ENCODE results near the gene ACAN.

ACAN gene

DNA sequence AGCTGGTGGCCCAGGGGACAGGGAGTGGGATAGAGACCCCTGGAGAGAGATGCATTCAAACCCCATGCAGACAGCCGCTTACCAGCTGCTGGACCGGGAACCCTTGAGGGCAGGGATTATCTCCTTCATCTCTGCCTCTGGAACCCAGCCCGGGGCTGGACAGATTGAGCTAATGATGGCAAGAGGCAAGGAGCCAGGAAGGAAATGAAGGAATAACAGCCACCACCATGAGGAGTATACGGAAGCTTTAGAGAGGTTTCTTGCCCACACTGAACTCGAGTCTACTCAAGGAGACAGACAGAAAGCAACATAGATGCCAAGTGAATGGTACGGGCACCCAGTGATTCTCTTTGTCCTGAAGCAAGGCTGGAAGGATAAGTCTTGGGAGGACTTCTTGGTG, 68.9 kb downstream of the ACAN start:
- Histone ChIP-seq H3K4me1 (ENCODE audit: control insufficient read depth in 2 of 2, insufficient read depth in 2 of 2, low read length in 2 of 2) (no peaks in the 10 kb centered on the region), H3K4me3 (ENCODE audit: low read length in 2 of 2) (no peak overlapping the region), H3K27ac (ENCODE audit: low read depth in 2 of 2, low read length in 2 of 2) (no peak overlapping the region), H3K27me3 (ENCODE audit: control insufficient read depth in 2 of 2, insufficient read depth in 2 of 2, low read length in 2 of 2) (no peaks in the 10 kb centered on the region), H3K9ac (ENCODE audit: low read depth in 1 of 2, low read length in 2 of 2) (no peak overlapping the region), H3K36me3 (ENCODE audit: control insufficient read depth in 2 of 2, insufficient read depth in 2 of 2, low read length in 2 of 2) (no peaks in the 10 kb centered on the region), H3K9me3 (ENCODE audit: control insufficient read depth in 2 of 2, low read length in 2 of 2) (no peaks in the 10 kb centered on the region)

GRCh38 chr15:88872706-88873105, 69.5 kb downstream of the ACAN start:
- Histone ChIP-seq H3K9me3 (ENCODE audit: control insufficient read depth in 2 of 2, low read length in 2 of 2) (no peaks in the 10 kb centered on the region), H3K4me1 (ENCODE audit: control insufficient read depth in 2 of 2, insufficient read depth in 2 of 2, low read length in 2 of 2) (no peaks in the 10 kb centered on the region), H3K4me3 (ENCODE audit: low read length in 2 of 2) (no peak overlapping the region), H3K27ac (ENCODE audit: low read depth in 2 of 2, low read length in 2 of 2) (no peak overlapping the region), H3K9ac (ENCODE audit: low read depth in 1 of 2, low read length in 2 of 2) (no peak overlapping the region), H3K36me3 (ENCODE audit: control insufficient read depth in 2 of 2, insufficient read depth in 2 of 2, low read length in 2 of 2) (no peaks in the 10 kb centered on the region), H3K27me3 (ENCODE audit: control insufficient read depth in 2 of 2, insufficient read depth in 2 of 2, low read length in 2 of 2) (no peaks in the 10 kb centered on the region)

DNA sequence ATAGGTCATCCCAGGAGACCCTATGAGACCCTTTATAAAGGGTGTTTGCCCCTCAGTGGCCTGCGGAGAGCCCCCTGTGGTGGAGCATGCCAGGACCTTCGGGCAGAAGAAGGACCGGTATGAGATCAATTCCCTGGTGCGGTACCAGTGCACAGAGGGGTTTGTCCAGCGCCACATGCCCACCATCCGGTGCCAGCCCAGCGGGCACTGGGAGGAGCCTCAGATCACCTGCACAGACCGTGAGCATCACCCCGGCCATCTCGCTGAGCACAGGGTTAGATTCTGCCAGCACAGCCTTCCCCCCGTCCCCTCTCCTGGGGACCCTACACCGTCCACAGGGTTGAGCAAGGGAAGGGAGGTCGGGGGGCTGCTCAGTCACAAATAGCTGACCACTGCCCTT, 70.5 kb downstream of the ACAN start:
- H3K27ac ChIP-seq (ENCODE audit: low read depth in 2 of 2, low read length in 2 of 2) = no peak overlapping the region

GRCh38 chr15:88874275-88874674, 71.0 kb downstream of the ACAN start:
- no peaks in the 10 kb centered on the region for H3K9me3 ChIP-seq (ENCODE audit: control insufficient read depth in 2 of 2, low read length in 2 of 2)
- H3K9ac ChIP-seq (ENCODE audit: low read depth in 1 of 2, low read length in 2 of 2) = no peak overlapping the region
- no peaks in the 10 kb centered on the region for H3K4me1 ChIP-seq (ENCODE audit: control insufficient read depth in 2 of 2, insufficient read depth in 2 of 2, low read length in 2 of 2)
- no peak overlapping the region for H3K4me3 ChIP-seq (ENCODE audit: low read length in 2 of 2)
- no peak overlapping the region for H3K27ac ChIP-seq (ENCODE audit: low read depth in 2 of 2, low read length in 2 of 2)
- H3K36me3 ChIP-seq (ENCODE audit: control insufficient read depth in 2 of 2, insufficient read depth in 2 of 2, low read length in 2 of 2) = no peaks in the 10 kb centered on the region
- no peaks in the 10 kb centered on the region for H3K27me3 ChIP-seq (ENCODE audit: control insufficient read depth in 2 of 2, insufficient read depth in 2 of 2, low read length in 2 of 2)

More for the DNA sequence above, 70.5 kb downstream of the ACAN start:
- no peaks in the 10 kb centered on the region for H3K27me3 ChIP-seq (ENCODE audit: control insufficient read depth in 2 of 2, insufficient read depth in 2 of 2, low read length in 2 of 2)
- no peaks in the 10 kb centered on the region for H3K36me3 ChIP-seq (ENCODE audit: control insufficient read depth in 2 of 2, insufficient read depth in 2 of 2, low read length in 2 of 2)
- no peaks in the 10 kb centered on the region for H3K4me1 ChIP-seq (ENCODE audit: control insufficient read depth in 2 of 2, insufficient read depth in 2 of 2, low read length in 2 of 2)
- H3K9ac ChIP-seq (ENCODE audit: low read depth in 1 of 2, low read length in 2 of 2) = no peak overlapping the region
- no peak overlapping the region for H3K4me3 ChIP-seq (ENCODE audit: low read length in 2 of 2)
- no peaks in the 10 kb centered on the region for H3K9me3 ChIP-seq (ENCODE audit: control insufficient read depth in 2 of 2, low read length in 2 of 2)

DNA sequence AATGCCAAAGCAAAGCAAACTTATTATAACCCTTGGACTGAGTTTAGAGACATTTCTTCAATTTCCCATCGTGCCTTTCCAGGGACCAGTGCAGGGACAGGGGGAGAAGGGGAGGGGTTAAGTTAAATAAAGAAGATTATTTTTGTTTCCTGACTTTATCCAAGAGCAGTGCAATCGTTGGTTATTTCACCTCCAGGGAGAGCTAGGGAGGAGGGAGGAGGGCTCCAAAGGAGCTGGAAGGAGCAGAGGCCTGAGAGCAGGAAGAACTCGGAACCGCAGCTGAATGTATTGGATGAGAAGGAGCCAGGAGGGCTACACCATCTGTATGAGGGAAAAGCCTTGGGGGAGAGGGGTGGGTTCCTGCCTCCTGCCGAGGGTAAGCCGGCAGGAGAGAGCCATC, 71.4 kb downstream of the ACAN start:
- no peaks in the 10 kb centered on the region for H3K36me3 ChIP-seq (ENCODE audit: control insufficient read depth in 2 of 2, insufficient read depth in 2 of 2, low read length in 2 of 2)
- H3K9me3 ChIP-seq (ENCODE audit: control insufficient read depth in 2 of 2, low read length in 2 of 2) = no peaks in the 10 kb centered on the region
- no peaks in the 10 kb centered on the region for H3K27me3 ChIP-seq (ENCODE audit: control insufficient read depth in 2 of 2, insufficient read depth in 2 of 2, low read length in 2 of 2)
- H3K27ac ChIP-seq (ENCODE audit: low read depth in 2 of 2, low read length in 2 of 2) = no peak overlapping the region
- H3K4me1 ChIP-seq (ENCODE audit: control insufficient read depth in 2 of 2, insufficient read depth in 2 of 2, low read length in 2 of 2) = no peaks in the 10 kb centered on the region
- no peak overlapping the region for H3K4me3 ChIP-seq (ENCODE audit: low read length in 2 of 2)
- H3K9ac ChIP-seq (ENCODE audit: low read depth in 1 of 2, low read length in 2 of 2) = no peak overlapping the region

- no peak overlapping the region for H3K4me3 ChIP-seq (ENCODE audit: low read length in 2 of 2)
- no peaks in the 10 kb centered on the region for H3K27me3 ChIP-seq (ENCODE audit: control insufficient read depth in 2 of 2, insufficient read depth in 2 of 2, low read length in 2 of 2)
- no peaks in the 10 kb centered on the region for H3K36me3 ChIP-seq (ENCODE audit: control insufficient read depth in 2 of 2, insufficient read depth in 2 of 2, low read length in 2 of 2)
- no peak overlapping the region for H3K9ac ChIP-seq (ENCODE audit: low read depth in 1 of 2, low read length in 2 of 2)
- no peaks in the 10 kb centered on the region for H3K9me3 ChIP-seq (ENCODE audit: control insufficient read depth in 2 of 2, low read length in 2 of 2)
- no peaks in the 10 kb centered on the region for H3K4me1 ChIP-seq (ENCODE audit: control insufficient read depth in 2 of 2, insufficient read depth in 2 of 2, low read length in 2 of 2)
- H3K27ac ChIP-seq (ENCODE audit: low read depth in 2 of 2, low read length in 2 of 2) = no peak overlapping the region
Measured at GRCh38 chr15:88876573-88876972, 73.3 kb downstream of the ACAN start.

DNA sequence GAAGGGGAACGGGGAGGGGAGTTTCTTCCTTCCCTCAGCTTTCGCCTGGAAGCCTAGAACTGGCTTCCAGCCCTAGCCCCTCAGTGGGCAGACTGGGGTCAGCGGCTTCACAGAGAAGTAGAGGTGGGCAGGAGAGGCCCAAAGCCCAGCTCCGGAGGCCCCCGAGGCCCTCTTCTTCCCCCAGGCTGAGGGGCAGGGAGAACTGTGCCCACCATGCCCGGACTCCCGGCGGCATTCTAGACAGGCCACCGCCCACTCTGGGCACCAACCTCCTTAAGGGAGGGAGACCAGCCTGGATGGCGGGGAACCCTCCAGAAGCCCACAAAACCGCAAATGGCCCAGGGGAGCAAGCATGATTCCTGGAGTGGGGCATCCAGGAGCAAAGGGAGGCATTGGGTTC, 74.2 kb downstream of the ACAN start:
- Histone ChIP-seq H3K9me3 (ENCODE audit: control insufficient read depth in 2 of 2, low read length in 2 of 2) (no peaks in the 10 kb centered on the region), H3K27me3 (ENCODE audit: control insufficient read depth in 2 of 2, insufficient read depth in 2 of 2, low read length in 2 of 2) (no peaks in the 10 kb centered on the region), H3K27ac (ENCODE audit: low read depth in 2 of 2, low read length in 2 of 2) (no peak overlapping the region), H3K4me1 (ENCODE audit: control insufficient read depth in 2 of 2, insufficient read depth in 2 of 2, low read length in 2 of 2) (no peaks in the 10 kb centered on the region), H3K9ac (ENCODE audit: low read depth in 1 of 2, low read length in 2 of 2) (no peak overlapping the region), H3K36me3 (ENCODE audit: control insufficient read depth in 2 of 2, insufficient read depth in 2 of 2, low read length in 2 of 2) (no peaks in the 10 kb centered on the region), H3K4me3 (ENCODE audit: low read length in 2 of 2) (no peak overlapping the region)

GRCh38 chr15:88877906-88878305, 74.7 kb downstream of the ACAN start:
- Histone ChIP-seq H3K4me1 (ENCODE audit: control insufficient read depth in 2 of 2, insufficient read depth in 2 of 2, low read length in 2 of 2) (no peaks in the 10 kb centered on the region), H3K9ac (ENCODE audit: low read depth in 1 of 2, low read length in 2 of 2) (no peak overlapping the region), H3K4me3 (ENCODE audit: low read length in 2 of 2) (no peak overlapping the region), H3K9me3 (ENCODE audit: control insufficient read depth in 2 of 2, low read length in 2 of 2) (no peaks in the 10 kb centered on the region), H3K27ac (ENCODE audit: low read depth in 2 of 2, low read length in 2 of 2) (no peak overlapping the region), H3K27me3 (ENCODE audit: control insufficient read depth in 2 of 2, insufficient read depth in 2 of 2, low read length in 2 of 2) (no peaks in the 10 kb centered on the region), H3K36me3 (ENCODE audit: control insufficient read depth in 2 of 2, insufficient read depth in 2 of 2, low read length in 2 of 2) (no peaks in the 10 kb centered on the region)

GRCh38 chr15:88878720-88879184, 75.5 kb downstream of the ACAN start:
- H3K4me1 ChIP-seq (ENCODE audit: control insufficient read depth in 2 of 2, insufficient read depth in 2 of 2, low read length in 2 of 2) = no peaks in the 10 kb centered on the region
- H3K27ac ChIP-seq (ENCODE audit: low read depth in 2 of 2, low read length in 2 of 2) = no peak overlapping the region
- no peaks in the 10 kb centered on the region for H3K36me3 ChIP-seq (ENCODE audit: control insufficient read depth in 2 of 2, insufficient read depth in 2 of 2, low read length in 2 of 2)
- no peak overlapping the region for H3K4me3 ChIP-seq (ENCODE audit: low read length in 2 of 2)
- H3K9ac ChIP-seq (ENCODE audit: low read depth in 1 of 2, low read length in 2 of 2) = no peak overlapping the region
- H3K27me3 ChIP-seq (ENCODE audit: control insufficient read depth in 2 of 2, insufficient read depth in 2 of 2, low read length in 2 of 2) = no peaks in the 10 kb centered on the region
- no peaks in the 10 kb centered on the region for H3K9me3 ChIP-seq (ENCODE audit: control insufficient read depth in 2 of 2, low read length in 2 of 2)

DNA sequence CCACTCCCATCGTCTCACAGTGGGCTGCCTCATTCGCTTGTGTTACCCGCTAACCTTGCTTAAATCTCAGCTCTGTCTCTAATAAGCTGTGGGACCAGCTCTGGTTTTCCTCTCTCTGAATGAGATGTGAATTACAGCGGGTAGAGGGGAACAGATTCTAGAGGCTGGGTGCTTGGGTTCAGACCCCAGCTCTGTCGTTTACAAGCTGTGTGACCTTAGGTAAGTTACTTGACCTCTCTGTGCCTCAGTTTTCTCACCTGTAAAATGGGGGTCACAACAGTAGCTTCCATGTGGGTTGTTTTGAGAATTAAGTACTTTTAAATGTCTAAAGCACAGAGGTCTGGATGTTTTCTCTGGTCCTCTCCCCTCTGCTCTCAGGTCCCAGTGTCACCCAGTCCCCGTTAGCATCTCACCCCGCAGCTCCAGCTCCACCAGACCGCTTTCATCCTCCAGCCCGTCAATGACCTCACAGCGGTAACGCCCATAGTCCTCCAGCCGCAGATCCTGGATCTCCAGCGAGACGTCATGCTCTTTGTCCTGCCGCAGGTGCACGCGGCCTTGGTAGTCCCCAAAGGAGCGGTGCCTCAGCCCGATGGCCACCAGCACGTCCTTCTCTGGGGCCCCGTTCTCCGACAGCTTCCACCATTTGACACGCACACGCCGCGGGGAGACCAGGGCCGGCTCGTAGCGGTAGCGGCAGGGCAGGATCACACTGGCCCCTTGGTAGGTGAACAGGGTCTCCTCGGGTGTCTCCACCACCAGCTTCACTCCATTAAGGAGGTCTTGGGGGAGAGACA, 77.9 kb downstream of the ACAN start:
- Histone ChIP-seq H3K9ac (ENCODE audit: low read depth in 1 of 2, low read length in 2 of 2) (no peak overlapping the region), H3K9me3 (ENCODE audit: control insufficient read depth in 2 of 2, low read length in 2 of 2) (no peaks in the 10 kb centered on the region), H3K4me1 (ENCODE audit: control insufficient read depth in 2 of 2, insufficient read depth in 2 of 2, low read length in 2 of 2) (no peaks in the 10 kb centered on the region), H3K4me3 (ENCODE audit: low read length in 2 of 2) (no peak overlapping the region), H3K36me3 (ENCODE audit: control insufficient read depth in 2 of 2, insufficient read depth in 2 of 2, low read length in 2 of 2) (no peaks in the 10 kb centered on the region), H3K27ac (ENCODE audit: low read depth in 2 of 2, low read length in 2 of 2) (no peak overlapping the region), H3K27me3 (ENCODE audit: control insufficient read depth in 2 of 2, insufficient read depth in 2 of 2, low read length in 2 of 2) (no peaks in the 10 kb centered on the region)

Measured in mucosa of rectum (tissue), 2 donors.